Parathyroid adenoma (tissue), 2 donors: ENCODE data around the gene PLEKHA1.

ENCODE experiments used
- H2AFZ ChIP-seq: fragments of 300-600 bp; sonication (generic); one replicate; pipeline ENCODE4 v1.7.0; 2017; ENCODE audit warnings: antibody characterized with exemption, mild to moderate bottlenecking
- H3K27ac ChIP-seq: fragments of 300-600 bp; sonication (generic); one replicate; pipeline ENCODE4 v1.7.0; 2017
- H3K27me3 ChIP-seq: fragments of 300-600 bp; sonication (generic); one replicate; pipeline ENCODE4 v1.7.0; 2017; ENCODE audit warnings: low read length; ENCODE audit not compliant: control insufficient read depth, insufficient read depth
- H3K36me3 ChIP-seq: fragments of 300-600 bp; sonication (generic); one replicate; pipeline ENCODE4 v1.7.0; 2017; ENCODE audit warnings: low read length; ENCODE audit not compliant: control insufficient read depth, insufficient read depth
- H3K4me1 ChIP-seq: fragments of 300-600 bp; sonication (generic); one replicate; pipeline ENCODE4 v1.7.0; 2017; ENCODE audit warnings: control low read depth
- H3K4me2 ChIP-seq: fragments of 300-600 bp; sonication (generic); one replicate; pipeline ENCODE4 v1.7.0; 2017; ENCODE audit warnings: low read length
- H3K4me3 ChIP-seq: fragments of 300-600 bp; sonication (generic); one replicate; pipeline ENCODE4 v1.7.0; 2017; ENCODE audit warnings: low read depth, low read length
- H3K79me2 ChIP-seq: fragments of 300-600 bp; sonication (generic); one replicate; pipeline ENCODE4 v1.7.0; 2017; ENCODE audit warnings: control low read depth
- H3K9ac ChIP-seq: fragments of 300-600 bp; sonication (generic); one replicate; pipeline ENCODE4 v1.7.0; 2017; ENCODE audit warnings: mild to moderate bottlenecking
- H3K9me3 ChIP-seq: fragments of 300-600 bp; sonication (generic); one replicate; pipeline ENCODE4 v1.7.0; 2017; ENCODE audit warnings: low read length; ENCODE audit not compliant: control insufficient read depth
- CTCF ChIP-seq: fragments of 300-600 bp; sonication (generic); IDR thresholded peaks from one replicate; pipeline ENCODE4 v1.7.0; 2017; ENCODE audit warnings: antibody characterized with exemption, mild to moderate bottlenecking
- donor health status: primary hyperparathyroidism.

The PLEKHA1 gene

GRCh38 chr10:122420624-122421007, 46.1 kb downstream of the PLEKHA1 start:
- H3K79me2 ChIP-seq = no peaks in the 10 kb centered on the region
- no peaks in the 10 kb centered on the region for H3K4me1 ChIP-seq
- H3K9me3 ChIP-seq = no peaks in the 10 kb centered on the region
- H2AFZ ChIP-seq = no peak overlapping the region
- no peaks in the 10 kb centered on the region for H3K36me3 ChIP-seq
- no peak overlapping the region for H3K27ac ChIP-seq
- no peak overlapping the region for H3K4me2 ChIP-seq
- no peak for TF ChIP-seq CTCF
- no peak overlapping the region for H3K4me3 ChIP-seq
- no peaks in the 10 kb centered on the region for H3K27me3 ChIP-seq
- H3K9ac ChIP-seq = no peak overlapping the region

GRCh38 chr10:122421054-122421625, 46.6 kb downstream of the PLEKHA1 start:
- no peak for TF ChIP-seq CTCF
- H3K4me1 ChIP-seq = no peaks in the 10 kb centered on the region
- no peak overlapping the region for H3K27ac ChIP-seq
- H3K36me3 ChIP-seq = no peaks in the 10 kb centered on the region
- no peak overlapping the region for H3K9ac ChIP-seq
- no peaks in the 10 kb centered on the region for H3K27me3 ChIP-seq
- no peak overlapping the region for H2AFZ ChIP-seq
- no peaks in the 10 kb centered on the region for H3K9me3 ChIP-seq
- no peak overlapping the region for H3K4me3 ChIP-seq
- H3K4me2 ChIP-seq = no peak overlapping the region
- H3K79me2 ChIP-seq = no peaks in the 10 kb centered on the region

- no peak overlapping the region for H3K4me2 ChIP-seq
- no peak overlapping the region for H3K9ac ChIP-seq
- no peak overlapping the region for H3K27ac ChIP-seq
- TF ChIP-seq CTCF = no peak
- no peaks in the 10 kb centered on the region for H3K36me3 ChIP-seq
- no peak overlapping the region for H2AFZ ChIP-seq
- H3K9me3 ChIP-seq = no peaks in the 10 kb centered on the region
- H3K4me1 ChIP-seq = no peaks in the 10 kb centered on the region
- H3K27me3 ChIP-seq = no peaks in the 10 kb centered on the region
- H3K4me3 ChIP-seq = no peak overlapping the region
- H3K79me2 ChIP-seq = no peaks in the 10 kb centered on the region
Observed at GRCh38 chr10:122421742-122422141, 47.2 kb downstream of the PLEKHA1 start.

- no peak overlapping the region for H2AFZ ChIP-seq
- H3K4me2 ChIP-seq = no peak overlapping the region
- H3K4me1 ChIP-seq = no peaks in the 10 kb centered on the region
- no peak overlapping the region for H3K4me3 ChIP-seq
- TF ChIP-seq CTCF = no peak
- no peaks in the 10 kb centered on the region for H3K9me3 ChIP-seq
- H3K27ac ChIP-seq = no peak overlapping the region
- H3K79me2 ChIP-seq = no peaks in the 10 kb centered on the region
- H3K27me3 ChIP-seq = no peaks in the 10 kb centered on the region
- H3K9ac ChIP-seq = no peak overlapping the region
- no peaks in the 10 kb centered on the region for H3K36me3 ChIP-seq
Observed at GRCh38 chr10:122422266-122422989, 47.9 kb downstream of the PLEKHA1 start.

- no peak overlapping the region for H3K27ac ChIP-seq
- no peaks in the 10 kb centered on the region for H3K36me3 ChIP-seq
- H3K4me1 ChIP-seq = no peaks in the 10 kb centered on the region
Observed at GRCh38 chr10:122424059-122424458, 49.6 kb downstream of the PLEKHA1 start.

More at GRCh38 chr10:122424059-122424458, 49.6 kb downstream of the PLEKHA1 start:
- Histone ChIP-seq H2AFZ (no peak overlapping the region), H3K79me2 (no peaks in the 10 kb centered on the region), H3K4me2 (no peak overlapping the region), H3K9me3 (no peaks in the 10 kb centered on the region), H3K9ac (no peak overlapping the region), H3K4me3 (no peak overlapping the region), H3K27me3 (no peaks in the 10 kb centered on the region)
- no peak for TF ChIP-seq CTCF
